ES-I3 (cell line): ENCODE data around the gene WTIP.
"Not testable (repeated sequence)": the region's sequence is repeated elsewhere in the genome, so short reads cannot be mapped to it uniquely, and the experiment has no call there.

ENCODE experiments used
- H3K36me3 ChIP-seq: 2 replicates; pipeline ENCODE4 v1.6.1; 2013; ENCODE audit warnings: mild to moderate bottlenecking, low read length, control low read depth, moderate library complexity; ENCODE audit not compliant: insufficient read depth
- H3K4me1 ChIP-seq: 2 replicates; pipeline ENCODE4 v1.6.1; 2013; ENCODE audit warnings: mild to moderate bottlenecking, control low read depth, low read length; ENCODE audit not compliant: insufficient read depth
- H3K9ac ChIP-seq: 2 replicates; pipeline ENCODE4 v1.6.1; 2013; ENCODE audit warnings: low read depth, mild to moderate bottlenecking, low read length, moderate library complexity
- H3K9me3 ChIP-seq: 2 replicates; pipeline ENCODE4 v1.6.1; 2013; ENCODE audit warnings: mild to moderate bottlenecking, low read length, moderate library complexity; ENCODE audit not compliant: control insufficient read depth, insufficient read depth

The WTIP gene

DNA sequence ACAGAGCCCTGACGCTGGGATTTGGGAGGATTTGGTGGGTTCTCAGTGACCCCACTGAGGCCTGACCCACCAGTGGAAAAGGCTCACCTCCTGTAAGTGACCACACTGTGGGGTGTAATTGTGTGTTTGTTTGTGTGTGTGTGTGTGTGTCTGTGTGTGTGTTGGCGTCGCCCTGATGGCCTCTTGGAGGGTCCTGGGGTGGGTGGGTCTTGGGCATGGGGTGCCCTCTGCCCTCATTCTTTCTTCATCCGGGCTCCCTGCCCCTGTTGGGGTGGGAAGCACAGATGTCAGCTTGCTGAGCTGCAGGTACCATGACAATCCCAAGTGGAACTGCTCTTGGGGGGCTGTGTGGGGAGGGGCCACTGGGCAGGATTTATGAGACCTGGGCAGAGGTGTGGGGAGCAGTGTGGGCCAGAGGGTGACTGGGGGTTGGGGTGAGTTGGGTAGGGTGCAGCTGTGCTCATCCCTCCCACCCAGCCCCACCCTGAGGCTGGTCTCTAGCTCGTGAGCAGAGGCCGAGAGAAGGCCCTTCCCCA, 22.8 kb downstream of the WTIP start:
- no peak overlapping the region for H3K9ac ChIP-seq
- H3K36me3 ChIP-seq = no peaks in the 10 kb centered on the region
- H3K4me1 ChIP-seq = no peaks in the 10 kb centered on the region; the same call in 1 of the 2 replicates

DNA sequence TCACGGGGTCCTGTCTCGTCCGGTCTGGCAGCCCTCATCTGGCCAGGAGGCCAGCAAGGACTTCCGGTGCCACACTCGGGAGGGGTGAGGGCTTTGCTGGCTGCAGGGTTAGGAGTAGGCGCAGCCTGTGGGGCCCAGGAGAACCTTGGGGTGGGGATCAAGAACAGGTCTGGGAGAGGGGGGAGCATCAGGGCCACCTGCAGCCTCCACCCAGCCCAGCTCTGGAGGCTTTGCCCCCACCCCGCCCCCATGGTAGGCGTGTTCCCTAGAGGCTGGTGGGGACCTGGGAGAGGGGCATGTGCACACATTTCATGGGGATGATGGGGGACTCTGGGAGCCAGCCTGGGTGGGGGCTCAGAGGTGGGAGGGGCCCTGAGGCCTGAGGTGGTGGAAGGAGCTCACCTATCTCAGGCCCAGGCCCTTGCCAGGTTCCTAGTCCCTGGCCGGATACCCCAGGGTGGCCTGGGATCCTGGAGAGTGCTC, 23.3 kb downstream of the WTIP start:
- H3K36me3 ChIP-seq = no peaks in the 10 kb centered on the region
- H3K4me1 ChIP-seq = no peaks in the 10 kb centered on the region; the same call in 1 of the 2 replicates
- H3K9me3 ChIP-seq = no peaks in the 10 kb centered on the region
- H3K9ac ChIP-seq = no peak overlapping the region

More for the DNA sequence above, 22.8 kb downstream of the WTIP start:
- H3K9me3 ChIP-seq = no peaks in the 10 kb centered on the region

DNA sequence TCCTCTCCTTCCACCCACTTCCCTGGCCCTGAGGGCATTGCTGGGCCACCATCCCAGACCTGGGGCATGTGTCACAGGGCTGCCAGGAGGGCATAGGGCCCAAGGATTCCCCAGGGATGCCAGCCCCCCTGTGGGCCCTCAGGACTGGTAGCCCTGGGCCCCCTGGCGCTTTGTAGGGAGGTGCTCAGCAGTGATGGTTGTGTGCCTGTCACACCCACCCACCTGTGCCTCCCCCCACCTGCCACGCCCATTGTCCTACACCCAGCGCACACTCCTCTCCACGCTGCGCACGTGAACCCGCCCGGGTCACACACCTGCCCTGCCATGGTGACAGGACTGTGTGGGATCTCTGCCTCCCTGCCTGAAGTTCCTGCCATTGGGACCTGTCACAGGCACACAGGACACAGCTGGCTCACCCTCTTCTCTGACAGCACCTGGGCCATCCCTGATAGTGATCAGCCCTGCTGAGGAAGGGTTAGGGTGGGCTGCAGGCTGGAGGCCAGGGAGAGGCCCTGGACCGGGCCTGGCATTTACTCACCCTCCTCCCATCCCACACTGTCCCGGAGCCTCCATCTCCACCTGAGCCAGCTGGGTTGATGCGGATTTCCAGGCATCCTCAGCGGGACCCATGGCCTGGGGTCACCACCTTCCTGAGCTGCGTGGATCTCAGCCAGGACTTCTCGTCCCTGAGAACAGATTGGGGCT, 23.9 kb downstream of the WTIP start:
- no peaks in the 10 kb centered on the region for H3K36me3 ChIP-seq
- no peak overlapping the region for H3K9ac ChIP-seq
- H3K9me3 ChIP-seq = no peaks in the 10 kb centered on the region
- H3K4me1 ChIP-seq = no peaks in the 10 kb centered on the region; the same call in 1 of the 2 replicates

DNA sequence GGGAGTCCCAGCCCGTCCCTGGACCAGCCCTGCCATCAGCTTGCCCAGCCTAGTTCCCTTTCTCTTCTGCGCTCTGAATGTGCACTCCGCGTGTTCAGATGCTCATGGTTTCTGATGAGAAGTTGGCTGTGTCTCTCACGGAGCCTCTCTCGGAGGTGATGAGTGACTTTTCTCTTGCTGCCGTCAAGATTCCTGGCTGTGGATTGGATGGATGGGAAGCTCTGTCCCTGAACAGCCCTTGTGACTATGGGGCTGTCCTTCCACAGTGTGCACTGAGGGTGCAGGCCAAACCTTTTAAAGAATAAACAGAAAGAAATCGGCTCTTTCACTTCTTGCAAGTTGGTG, 24.4 kb downstream of the WTIP start:
- Histone ChIP-seq H3K9me3 (0 out of 2 replicates have a peak, but pooled peaks cover under 1% of the 10 kb centered on the region), H3K9ac (no peak overlapping the region)

DNA sequence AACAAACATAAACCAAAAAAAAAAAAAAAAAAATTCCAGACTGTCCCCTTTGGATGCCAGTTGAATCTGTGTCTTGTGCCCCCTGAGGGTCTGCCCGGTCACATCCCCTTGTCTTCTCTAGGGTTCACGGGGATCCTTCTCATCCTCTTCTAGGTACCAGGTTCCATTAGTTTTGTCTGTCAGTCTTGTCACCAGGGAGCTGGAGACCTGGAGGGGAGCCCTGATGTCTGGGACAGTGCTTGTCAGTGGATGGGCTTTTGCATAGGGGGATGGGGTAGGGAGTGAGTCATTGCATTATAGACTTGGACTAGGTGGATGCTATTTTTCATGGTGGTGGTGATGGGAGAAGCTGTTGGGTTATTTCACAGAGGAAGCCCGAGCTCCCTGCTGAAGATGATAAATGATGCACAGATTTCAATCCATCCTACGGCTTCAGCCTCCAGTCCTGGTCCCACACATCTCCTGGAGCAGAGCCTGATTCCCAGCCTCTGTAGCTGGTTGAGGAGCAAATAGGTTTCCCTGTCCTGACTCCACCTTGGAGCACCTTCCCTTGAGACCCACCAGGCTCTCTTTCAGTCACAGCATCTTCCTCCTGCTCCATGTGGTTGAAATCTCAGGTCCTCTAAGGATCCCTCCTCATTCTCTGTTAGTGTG, 26.0 kb downstream of the WTIP start:
- Histone ChIP-seq H3K4me1 (no peaks in the 10 kb centered on the region; the same call in 1 of the 2 replicates), H3K9me3 (peaks cover 5% of the 10 kb centered on the region; the same call in 1 of the 2 replicates), H3K9ac (no peak overlapping the region), H3K36me3 (no peaks in the 10 kb centered on the region)

More for the DNA sequence above, 24.4 kb downstream of the WTIP start:
- H3K36me3 ChIP-seq = no peaks in the 10 kb centered on the region
- H3K4me1 ChIP-seq = no peaks in the 10 kb centered on the region; the same call in 1 of the 2 replicates

DNA sequence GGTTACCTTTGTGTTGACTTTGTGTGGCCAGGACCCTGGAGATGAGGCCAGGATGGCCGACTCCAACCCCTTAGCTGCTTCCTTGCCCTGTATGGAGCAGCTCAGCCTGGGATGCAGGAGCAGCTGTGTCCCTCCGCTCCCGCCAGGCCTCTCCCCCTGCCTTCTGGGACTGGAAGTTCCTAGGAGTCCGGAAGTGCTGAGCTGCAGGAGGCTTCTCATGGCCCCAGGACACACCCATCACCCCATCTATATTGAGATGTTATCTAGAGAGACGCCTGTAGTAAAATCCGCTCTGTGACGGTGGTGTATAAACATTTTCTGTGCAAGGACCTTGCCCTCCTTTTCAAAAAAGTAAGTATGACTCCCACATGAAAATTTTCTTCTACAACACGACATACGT, 27.0 kb downstream of the WTIP start:
- H3K9me3 ChIP-seq = peaks cover 5% of the 10 kb centered on the region; the same call in 1 of the 2 replicates
- no peaks in the 10 kb centered on the region for H3K36me3 ChIP-seq
- H3K4me1 ChIP-seq = no peaks in the 10 kb centered on the region
- H3K9ac ChIP-seq = no peak overlapping the region

DNA sequence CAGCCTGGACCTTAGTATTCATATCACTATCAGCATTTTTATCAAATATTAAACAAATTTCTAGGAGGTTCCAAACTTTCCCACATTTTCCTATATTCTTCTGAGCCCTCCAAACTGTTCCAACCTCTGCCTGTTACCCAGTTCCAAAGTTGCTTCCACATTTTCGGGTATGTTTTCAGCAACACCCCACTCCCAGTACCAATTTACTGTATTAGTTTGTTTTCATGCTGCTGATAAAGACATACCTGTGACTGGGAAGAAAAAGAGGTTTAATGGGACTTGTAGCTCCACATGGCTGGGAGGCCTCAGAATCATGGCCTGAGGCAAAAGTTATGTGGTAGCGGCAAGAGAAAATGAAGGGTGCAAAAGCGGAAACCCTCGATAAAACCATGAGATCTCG, 29.3 kb downstream of the WTIP start:
- not testable (repeated sequence) for H3K4me1 ChIP-seq, H3K9me3 ChIP-seq, H3K9ac ChIP-seq, H3K36me3 ChIP-seq

DNA sequence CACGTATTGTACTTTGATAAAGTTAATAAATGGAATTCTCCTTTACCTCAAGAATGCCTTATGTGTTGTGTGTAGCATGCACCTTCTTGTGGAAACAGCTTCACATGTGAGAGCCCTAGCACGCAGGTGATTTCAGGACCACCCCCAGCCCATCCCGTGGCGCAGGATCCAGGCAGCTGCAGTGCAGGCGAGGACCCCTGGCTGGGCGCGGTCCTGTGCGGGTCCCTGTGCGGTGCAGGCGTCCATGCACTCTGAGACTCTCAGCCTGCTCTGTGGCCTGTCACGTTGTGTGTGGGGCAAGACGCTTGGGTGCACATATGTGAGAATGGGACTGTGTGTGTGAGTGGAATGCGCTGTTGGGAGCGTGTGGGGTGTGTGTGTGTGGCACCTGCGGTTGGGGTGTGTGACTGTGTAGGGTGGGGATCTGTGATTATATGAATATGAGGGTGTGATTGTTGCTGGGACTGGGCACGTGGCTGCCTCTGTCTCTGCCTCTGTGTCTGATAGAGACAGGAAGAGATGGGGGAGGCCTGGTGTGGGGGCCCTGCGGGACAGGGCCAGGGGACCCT, 30.8 kb downstream of the WTIP start:
- Histone ChIP-seq H3K4me1 (no peaks in the 10 kb centered on the region), H3K9me3 (peaks cover 5% of the 10 kb centered on the region; the same call in 1 of the 2 replicates), H3K9ac (no peak overlapping the region), H3K36me3 (no peaks in the 10 kb centered on the region)

DNA sequence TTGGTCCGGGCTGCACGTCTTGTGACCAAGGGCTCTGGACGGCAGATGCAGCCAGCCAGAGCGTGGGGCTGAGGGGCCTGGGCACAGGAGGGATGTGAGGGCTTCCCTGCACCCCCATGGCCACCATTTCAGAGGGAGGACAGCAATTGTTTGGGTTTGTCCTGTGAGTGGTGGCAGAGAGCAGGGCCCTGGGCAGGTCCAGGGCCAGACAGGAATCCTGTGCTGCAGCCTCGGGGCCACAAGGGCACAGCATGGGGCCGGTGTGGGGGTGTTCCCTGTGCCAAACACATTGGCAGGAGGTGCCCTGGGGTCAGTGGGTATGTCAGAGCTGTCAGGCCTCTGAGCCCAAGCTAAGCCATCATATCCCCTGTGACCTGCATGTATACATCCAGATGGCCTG, 32.2 kb downstream of the WTIP start:
- Histone ChIP-seq H3K36me3 (no peaks in the 10 kb centered on the region), H3K4me1 (no peaks in the 10 kb centered on the region), H3K9me3 (peaks cover 5% of the 10 kb centered on the region; the same call in 1 of the 2 replicates), H3K9ac (no peak overlapping the region)

DNA sequence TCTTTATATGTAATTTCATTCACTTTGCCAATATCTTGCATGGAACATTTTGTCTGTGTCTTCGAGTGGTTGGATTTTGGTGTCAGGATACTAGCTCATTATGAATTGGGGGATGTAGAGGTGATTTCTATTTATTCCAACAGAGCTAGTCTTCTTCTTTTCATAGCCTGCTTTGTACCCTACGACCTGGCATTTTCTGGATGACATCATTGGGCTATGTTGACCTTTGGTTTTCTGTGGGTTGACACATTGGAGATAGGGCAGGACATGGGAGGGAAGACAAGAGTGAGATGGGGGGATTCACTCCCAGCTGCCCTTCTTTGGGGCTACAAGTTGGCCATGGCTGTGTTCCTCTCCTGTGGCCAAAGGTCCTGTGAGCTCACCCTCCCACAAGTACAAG, 38.0 kb downstream of the WTIP start:
- no peaks in the 10 kb centered on the region for H3K36me3 ChIP-seq
- H3K9me3 ChIP-seq = 0 out of 2 replicates have a peak, but pooled peaks cover 3% of the 10 kb centered on the region
- H3K9ac ChIP-seq = no peak overlapping the region
- no peaks in the 10 kb centered on the region for H3K4me1 ChIP-seq

DNA sequence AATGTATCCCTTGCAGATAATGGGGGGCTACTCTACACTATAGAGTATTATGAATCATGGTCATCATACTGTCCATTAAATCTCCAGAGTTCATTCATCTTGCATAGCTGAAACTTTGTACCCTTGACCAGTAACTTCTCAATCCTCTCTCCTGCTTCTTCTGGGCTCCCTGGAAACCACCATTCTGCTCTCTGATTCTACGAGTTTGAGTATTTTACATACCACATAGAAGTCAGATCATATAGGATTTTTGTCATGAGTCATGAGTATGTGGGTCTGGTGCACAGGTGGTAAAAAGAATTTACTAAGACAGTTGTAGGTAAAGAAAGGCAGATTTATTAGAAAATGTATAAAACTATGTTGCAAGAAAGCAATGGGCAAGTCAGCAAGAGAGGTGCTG, 41.9 kb downstream of the WTIP start:
- no peaks in the 10 kb centered on the region for H3K36me3 ChIP-seq
- H3K9ac ChIP-seq = no peak overlapping the region
- H3K9me3 ChIP-seq = 0 out of 2 replicates have a peak, but pooled peaks cover 3% of the 10 kb centered on the region
- H3K4me1 ChIP-seq = no peaks in the 10 kb centered on the region

DNA sequence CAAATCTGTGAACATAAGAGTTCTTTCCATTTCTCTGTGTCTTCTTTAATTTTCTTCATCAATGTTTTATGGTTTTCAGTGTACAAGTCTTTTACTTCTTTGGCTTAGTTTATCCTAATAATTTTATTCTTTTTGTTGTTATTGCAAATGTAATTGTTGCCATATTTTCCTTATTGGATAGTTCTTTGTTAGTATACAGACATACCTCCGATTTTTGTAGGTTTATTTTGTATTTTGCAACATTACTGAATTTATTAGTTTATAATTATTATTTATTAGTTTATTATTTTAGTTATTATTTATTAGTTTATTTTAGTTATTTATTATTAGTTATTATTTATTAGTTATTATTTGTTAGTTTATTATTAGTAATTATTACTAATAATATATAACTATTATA, 43.4 kb downstream of the WTIP start:
- H3K36me3 ChIP-seq = no peaks in the 10 kb centered on the region
- no peak overlapping the region for H3K9ac ChIP-seq
- no peaks in the 10 kb centered on the region for H3K4me1 ChIP-seq
- H3K9me3 ChIP-seq = 0 out of 2 replicates have a peak, but pooled peaks cover 3% of the 10 kb centered on the region

DNA sequence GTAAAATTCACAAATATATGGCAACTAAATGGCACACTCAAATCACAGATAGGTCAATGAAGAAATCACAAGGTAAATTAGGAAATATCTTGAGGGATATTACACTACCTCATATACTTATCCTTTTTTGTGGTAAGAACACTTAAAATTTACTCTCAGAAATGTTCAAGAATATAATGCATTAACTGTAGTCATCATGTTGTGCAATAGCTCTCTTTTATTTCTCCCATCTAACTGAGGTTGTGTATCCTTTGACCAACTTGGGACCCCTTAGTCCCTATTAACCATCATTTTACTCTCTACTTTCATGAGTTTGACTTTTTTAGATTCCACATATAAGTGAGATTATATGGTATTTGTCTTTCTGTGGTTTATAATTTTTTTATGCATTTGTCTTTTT, 52.6 kb downstream of the WTIP start:
- no peaks in the 10 kb centered on the region for H3K36me3 ChIP-seq
- no peaks in the 10 kb centered on the region for H3K9me3 ChIP-seq
- no peak overlapping the region for H3K9ac ChIP-seq
- H3K4me1 ChIP-seq = no peaks in the 10 kb centered on the region

DNA sequence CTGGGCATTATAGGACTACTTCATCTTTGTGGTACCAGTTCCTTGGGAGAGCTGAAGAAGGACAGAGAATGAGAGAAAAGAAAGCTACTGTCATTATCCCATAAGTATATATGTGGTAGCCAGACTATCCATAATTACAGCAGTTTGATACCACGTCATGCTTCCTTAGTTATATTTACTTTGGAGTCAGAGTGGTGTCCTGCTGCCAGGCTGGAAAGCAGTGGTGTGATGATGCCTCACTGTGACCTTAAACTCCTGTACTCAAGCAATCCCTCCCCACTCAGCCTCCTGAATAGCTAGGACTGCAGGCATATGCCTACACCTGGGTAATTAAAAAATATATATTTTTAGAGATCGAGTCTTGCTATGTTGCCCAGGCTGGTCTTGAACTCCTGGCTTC, 57.8 kb downstream of the WTIP start:
- Histone ChIP-seq H3K4me1 (no peaks in the 10 kb centered on the region), H3K9ac (no peak overlapping the region), H3K36me3 (no peaks in the 10 kb centered on the region), H3K9me3 (no peaks in the 10 kb centered on the region)
